Stimulated activated CD8-positive, alpha-beta memory T cell treated with anti-CD3 and anti-CD28 coated beads, Interleukin-7, amount 100 ng/mL, for 48 hours (primary cell): ENCODE data around the gene UMAD1.

Source experiments
- DNase-seq, 2 donors: peaks; one replicate each; pipeline ENCODE4 v3.0.0-alpha.2; 2020; ENCODE audit warnings: low read depth in 1 of 2; ENCODE audit errors: extremely low read depth in 1 of 2

Gene UMAD1

GRCh38 chr7:7688310-7688709 is 47.8 kb downstream of the UMAD1 start:
- DNase-seq, result no peak

GRCh38 chr7:7688956-7689355 is 48.4 kb downstream of the UMAD1 start:
- no peak for DNase-seq

GRCh38 chr7:7693881-7694280 is 53.3 kb downstream of the UMAD1 start:
- no peak for DNase-seq

- no peak for DNase-seq
Observed at GRCh38 chr7:7694542-7694941, 54.0 kb downstream of the UMAD1 start.

- DNase-seq, result no peak
Observed at GRCh38 chr7:7695111-7695817, 54.7 kb downstream of the UMAD1 start.

GRCh38 chr7:7696458-7697119 is 56.0 kb downstream of the UMAD1 start:
- DNase-seq, result no peak

GRCh38 chr7:7698930-7699329 is 58.4 kb downstream of the UMAD1 start:
- no peak for DNase-seq

GRCh38 chr7:7699380-7699779 is 58.8 kb downstream of the UMAD1 start:
- DNase-seq, result no peak

- no peak for DNase-seq
Observed at GRCh38 chr7:7699970-7700369, 59.4 kb downstream of the UMAD1 start.

- no peak for DNase-seq
Observed at GRCh38 chr7:7701527-7701926, 61.0 kb downstream of the UMAD1 start.

- DNase-seq, result no peak
Observed at GRCh38 chr7:7702826-7703225, 62.3 kb downstream of the UMAD1 start.

GRCh38 chr7:7703427-7703826 is 62.9 kb downstream of the UMAD1 start:
- no peak for DNase-seq

GRCh38 chr7:7704867-7705266 is 64.3 kb downstream of the UMAD1 start:
- DNase-seq, result no peak

GRCh38 chr7:7705318-7705717 is 64.8 kb downstream of the UMAD1 start:
- no peak for DNase-seq

- DNase-seq, result no peak
Observed at GRCh38 chr7:7706101-7706511, 65.6 kb downstream of the UMAD1 start.

- DNase-seq, result no peak
Observed at GRCh38 chr7:7706556-7707172, 66.1 kb downstream of the UMAD1 start.

- DNase-seq, result no peak
Observed at GRCh38 chr7:7707246-7707645, 66.7 kb downstream of the UMAD1 start.

GRCh38 chr7:7707806-7708205 is 67.3 kb downstream of the UMAD1 start:
- no peak for DNase-seq

GRCh38 chr7:7709291-7709690 is 68.7 kb downstream of the UMAD1 start:
- no peak for DNase-seq

- no peak for DNase-seq
Observed at GRCh38 chr7:7710469-7710868, 69.9 kb downstream of the UMAD1 start.

- no peak for DNase-seq
Observed at GRCh38 chr7:7713730-7714129, 73.2 kb downstream of the UMAD1 start.

- no peak for DNase-seq
Observed at GRCh38 chr7:7718492-7718891, 77.9 kb downstream of the UMAD1 start, which contains the start of gene RPA3. RPA3 (minus strand) TSS chr7:7718607; CDS start chr7:7640418, 78,189 bp downstream.
